Natural killer cell (primary cell): Measurements from ENCODE around the gene IRS2. TPM values are rescaled to one million over a fixed set of nuclear protein-coding genes. Genes with fewer than 3 reads are reported as not detected.
A peak's percentile ranks its signal among the peaks of the same experiment; 100 is the strongest.

Experiments used
- ATAC-seq, 3 donors: fragments of 150-1000 bp in 2 of 3; fragments of 200-7000 bp in 1 of 3; cut with Tn5 transposase; 1 replicate in 1 of 3; 2 replicates in 2 of 3; pipeline ENCODE4 v1.10.0; 2021; ENCODE audit warnings: mild to moderate bottlenecking in 2 of 3, moderate library complexity in 2 of 3
- DNase-seq, 2 donors: peaks; one replicate each; pipeline versions ENCODE4 v3.0.0 to v3.0.0-alpha.2; 2013 to 2021; ENCODE audit warnings: mixed read lengths in 1 of 2
- H3K27ac ChIP-seq: one replicate; pipeline ENCODE4 v1.5.1; 2013; ENCODE audit warnings: mild to moderate bottlenecking, low read length
- H3K27me3 ChIP-seq: one replicate; pipeline ENCODE4 v1.6.1; 2013; ENCODE audit warnings: low read length; ENCODE audit not compliant: control insufficient read depth, insufficient read depth
- H3K36me3 ChIP-seq: one replicate; pipeline ENCODE4 v1.6.1; 2013; ENCODE audit warnings: low read length; ENCODE audit not compliant: control insufficient read depth, insufficient read depth
- H3K4me1 ChIP-seq: one replicate; pipeline ENCODE4 v1.6.1; 2013; ENCODE audit warnings: low read length; ENCODE audit not compliant: control insufficient read depth, insufficient read depth
- H3K4me3 ChIP-seq: one replicate; pipeline ENCODE4 v1.5.1; 2013; ENCODE audit warnings: low read length
- H3K9me3 ChIP-seq: one replicate; pipeline ENCODE4 v1.6.1; 2013; ENCODE audit warnings: low read length; ENCODE audit not compliant: control insufficient read depth, insufficient read depth
- H3K27ac Mint-ChIP-seq, 2 donors: one replicate each; pipeline ENCODE4 v1.8.0; 2022; ENCODE audit warnings: mild to moderate bottlenecking in 2 of 2, mixed read lengths in 2 of 2, moderate library complexity in 1 of 2
- H3K27me3 Mint-ChIP-seq, 2 donors: one replicate each; pipeline ENCODE4 v1.8.0; 2022; ENCODE audit warnings: low read depth in 2 of 2, mixed read lengths in 2 of 2
- H3K36me3 Mint-ChIP-seq: one replicate; pipeline ENCODE4 v1.8.0; 2022; ENCODE audit warnings: mixed read lengths
- H3K4me1 Mint-ChIP-seq, 2 donors: one replicate each; pipeline ENCODE4 v1.8.0; 2022; ENCODE audit warnings: mixed read lengths in 2 of 2
- H3K4me3 Mint-ChIP-seq: one replicate; pipeline ENCODE4 v1.8.0; 2022; ENCODE audit warnings: mild to moderate bottlenecking, moderate library complexity, mixed read lengths
- H3K9me3 Mint-ChIP-seq, 2 donors: one replicate each; pipeline ENCODE4 v1.8.0; 2022; ENCODE audit warnings: mixed read lengths in 2 of 2
- WGBS: methylation state at CpG from one replicate; pipeline ENCODE4 v1.1.7; 2013; ENCODE audit warnings: missing lambda C conversion rate; ENCODE audit not compliant: insufficient coverage; 5-methylcytosine and 5-hydroxymethylcytosine counted together
- intact Hi-C: fragments of 100-400 bp; cut with micrococcal nuclease; formaldehyde crosslinking; loops from one replicate; pipeline ENCODE4 v1.14.2; 2022
- total RNA-seq, 4 donors: library from RNA; stranded (reverse); fragments of 120-200 nt in 1 of 4; gene quantifications; one replicate each; pipeline versions ENCODE4 v1.2.3 to v1.2.4, GENCODE V29; 2013 to 2022
- TF ChIP-seq, protein P1 (sequence below): fragments of 200-600 bp; IDR thresholded peaks from one replicate; pipeline ENCODE4 v1.8.0; 2022; ENCODE audit warnings: antibody characterized with exemption

Gene IRS2
- total RNA-seq, 3 donors from 2014 or later (not counting 1 experiment from before 2014, with no cell fraction given) = 39.8 to 79.1 (median 60.9) TPM

GRCh38 chr13:109707044-109707741 is 79.2 kb downstream of the IRS2 start:
- Mint-ChIP-seq H3K27ac (peak overlapping the region in 1 of 2 donors; percentile 12), H3K9me3 (no peaks in the 10 kb centered on the region), H3K4me1 (peaks cover 39 to 45% of the 10 kb centered on the region in 2 donors), H3K27me3 (peaks cover 34 to 44% of the 10 kb centered on the region in 2 donors), H3K36me3 (peaks cover 11% of the 10 kb centered on the region), H3K4me3 (peak overlapping the region; percentile 71)
- TF ChIP-seq, protein P1, sequence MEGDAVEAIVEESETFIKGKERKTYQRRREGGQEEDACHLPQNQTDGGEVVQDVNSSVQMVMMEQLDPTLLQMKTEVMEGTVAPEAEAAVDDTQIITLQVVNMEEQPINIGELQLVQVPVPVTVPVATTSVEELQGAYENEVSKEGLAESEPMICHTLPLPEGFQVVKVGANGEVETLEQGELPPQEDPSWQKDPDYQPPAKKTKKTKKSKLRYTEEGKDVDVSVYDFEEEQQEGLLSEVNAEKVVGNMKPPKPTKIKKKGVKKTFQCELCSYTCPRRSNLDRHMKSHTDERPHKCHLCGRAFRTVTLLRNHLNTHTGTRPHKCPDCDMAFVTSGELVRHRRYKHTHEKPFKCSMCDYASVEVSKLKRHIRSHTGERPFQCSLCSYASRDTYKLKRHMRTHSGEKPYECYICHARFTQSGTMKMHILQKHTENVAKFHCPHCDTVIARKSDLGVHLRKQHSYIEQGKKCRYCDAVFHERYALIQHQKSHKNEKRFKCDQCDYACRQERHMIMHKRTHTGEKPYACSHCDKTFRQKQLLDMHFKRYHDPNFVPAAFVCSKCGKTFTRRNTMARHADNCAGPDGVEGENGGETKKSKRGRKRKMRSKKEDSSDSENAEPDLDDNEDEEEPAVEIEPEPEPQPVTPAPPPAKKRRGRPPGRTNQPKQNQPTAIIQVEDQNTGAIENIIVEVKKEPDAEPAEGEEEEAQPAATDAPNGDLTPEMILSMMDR = no peak
- no peak for ATAC-seq
- no peak for DNase-seq
- peaks cover 34% of the 10 kb centered on the region for H3K4me1 ChIP-seq
- no peak overlapping the region for H3K4me3 ChIP-seq
- H3K36me3 ChIP-seq = no peaks in the 10 kb centered on the region
- H3K27me3 ChIP-seq = peaks cover 30% of the 10 kb centered on the region
- 75% methylated on average over 15 of the region's 15 CpGs for WGBS
- intact Hi-C loops = loop anchor here (5.0 kb wide), 2 partner anchors 80 to 140 kb away; partner anchors contain the start of gene IRS2
- H3K9me3 ChIP-seq = no peaks in the 10 kb centered on the region
- H3K27ac ChIP-seq = no peak overlapping the region

DNA sequence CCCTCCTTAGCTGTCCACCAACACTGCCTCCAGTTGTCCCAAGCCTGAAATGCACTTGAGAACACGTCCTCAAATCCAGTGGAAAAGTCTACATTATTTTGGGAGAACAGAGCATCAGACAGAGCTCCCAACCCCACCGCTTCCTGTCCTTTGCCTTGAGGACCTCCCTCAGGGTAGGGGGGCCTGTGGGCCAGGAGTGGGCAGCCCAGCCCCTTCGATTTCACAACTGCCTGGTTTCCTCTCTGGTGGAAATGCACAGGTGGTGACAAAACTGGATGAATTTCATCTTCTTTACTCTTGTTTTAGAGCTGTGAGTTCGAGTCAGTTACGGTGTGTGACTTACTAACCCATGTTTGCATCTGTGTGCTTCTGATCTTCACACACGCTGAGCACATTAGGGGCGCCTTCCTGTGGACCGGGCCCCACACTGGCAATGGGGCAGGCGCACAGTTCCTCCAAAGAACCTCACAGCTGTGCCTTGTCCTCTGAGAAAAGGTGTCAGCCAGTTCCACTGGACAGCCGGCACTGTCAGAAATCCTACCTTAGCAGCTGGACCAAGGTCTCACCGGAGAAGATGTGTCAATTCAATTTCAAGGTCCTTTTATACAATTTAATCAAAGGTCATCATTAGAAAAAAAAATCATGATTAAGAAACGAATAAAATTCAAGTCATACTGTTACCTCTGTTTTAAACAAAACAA is 80.2 kb downstream of the IRS2 start:
- peak overlapping the region; percentile 68 for H3K4me3 Mint-ChIP-seq
- peaks cover 35% of the 10 kb centered on the region for H3K27me3 ChIP-seq
- no peaks in the 10 kb centered on the region for H3K9me3 Mint-ChIP-seq
- H3K4me1 ChIP-seq = peaks cover 34% of the 10 kb centered on the region
- intact Hi-C loops = loop anchor here (5.0 kb wide), 2 partner anchors 81 to 139 kb away; partner anchors contain the start of gene IRS2
- ATAC-seq (no peak), DNase-seq (no peak)
- H3K36me3 ChIP-seq = no peaks in the 10 kb centered on the region
- H3K27ac Mint-ChIP-seq = no peak overlapping the region
- no peak overlapping the region for H3K27ac ChIP-seq
- H3K4me3 ChIP-seq = no peak overlapping the region
- 55% methylated on average over 11 of the region's 12 CpGs for WGBS
- H3K4me1 Mint-ChIP-seq = peaks cover 39 to 45% of the 10 kb centered on the region in 2 donors
- TF ChIP-seq, protein P1 = no peak
- H3K36me3 Mint-ChIP-seq = peaks cover 11% of the 10 kb centered on the region
- no peaks in the 10 kb centered on the region for H3K9me3 ChIP-seq
- peaks cover 41 to 46% of the 10 kb centered on the region in 2 donors for H3K27me3 Mint-ChIP-seq

DNA sequence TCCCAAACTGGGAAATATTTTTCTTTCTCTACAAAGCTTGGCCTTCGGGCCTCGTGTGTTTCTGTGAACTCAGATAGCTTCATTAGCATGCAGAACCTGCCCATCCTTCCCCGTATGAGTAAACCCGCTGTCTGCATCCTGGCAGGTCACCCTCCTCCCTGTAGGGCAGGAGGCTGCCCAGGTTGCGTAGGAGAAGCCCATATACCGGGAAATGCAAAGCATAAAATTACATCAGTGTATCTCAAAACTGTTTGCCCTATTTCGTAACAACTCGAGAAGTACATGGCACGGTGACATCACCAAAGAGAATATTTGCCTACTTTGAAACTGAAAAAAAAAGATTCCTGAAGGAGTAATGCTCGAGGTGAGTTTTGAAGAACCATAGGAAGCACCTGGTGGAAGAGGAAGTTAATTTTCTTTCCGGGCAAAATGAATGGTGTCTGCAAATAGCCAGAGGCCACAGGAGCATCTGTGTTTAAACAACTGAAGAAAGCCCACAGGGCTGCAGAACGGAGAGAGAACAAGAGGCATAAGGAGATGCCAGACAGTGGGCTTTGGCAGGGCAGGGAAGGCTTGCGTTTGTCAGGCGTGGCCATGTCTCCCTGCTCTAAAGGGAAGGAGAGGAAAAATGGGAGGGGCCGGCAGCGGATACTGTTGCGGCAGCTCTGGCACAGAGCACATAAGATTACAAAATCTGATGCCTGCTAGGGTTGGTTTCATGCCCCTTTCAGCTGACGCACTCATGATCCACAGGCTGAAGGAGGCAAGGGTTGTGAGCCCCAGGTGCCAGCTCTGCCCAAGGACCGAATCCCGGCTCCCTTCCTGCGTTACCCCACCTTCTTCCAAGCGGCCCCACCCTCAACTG is 81.4 kb downstream of the IRS2 start:
- Mint-ChIP-seq H3K9me3 (no peaks in the 10 kb centered on the region), H3K4me1 (peaks cover 39 to 45% of the 10 kb centered on the region in 2 donors), H3K36me3 (peaks cover 11% of the 10 kb centered on the region), H3K4me3 (peak overlapping the region; percentile 28), H3K27me3 (peaks cover 51 to 58% of the 10 kb centered on the region in 2 donors), H3K27ac (no peak overlapping the region)
- Histone ChIP-seq H3K9me3 (no peaks in the 10 kb centered on the region), H3K36me3 (no peaks in the 10 kb centered on the region), H3K4me1 (peaks cover 34% of the 10 kb centered on the region), H3K4me3 (no peak overlapping the region), H3K27ac (no peak overlapping the region), H3K27me3 (peaks cover 35% of the 10 kb centered on the region)
- intact Hi-C loops = loop anchor here (5.0 kb wide), 2 partner anchors 82 to 138 kb away; partner anchors contain the start of gene IRS2
- TF ChIP-seq, protein P1 = no peak
- ATAC-seq (peak in 1 of 3 donors; percentile 27), DNase-seq (no peak)
- 24% methylated on average over 22 of the region's 22 CpGs for WGBS
